Measurements from ENCODE around the gene ZNF775.

Gene ZNF775

DNA sequence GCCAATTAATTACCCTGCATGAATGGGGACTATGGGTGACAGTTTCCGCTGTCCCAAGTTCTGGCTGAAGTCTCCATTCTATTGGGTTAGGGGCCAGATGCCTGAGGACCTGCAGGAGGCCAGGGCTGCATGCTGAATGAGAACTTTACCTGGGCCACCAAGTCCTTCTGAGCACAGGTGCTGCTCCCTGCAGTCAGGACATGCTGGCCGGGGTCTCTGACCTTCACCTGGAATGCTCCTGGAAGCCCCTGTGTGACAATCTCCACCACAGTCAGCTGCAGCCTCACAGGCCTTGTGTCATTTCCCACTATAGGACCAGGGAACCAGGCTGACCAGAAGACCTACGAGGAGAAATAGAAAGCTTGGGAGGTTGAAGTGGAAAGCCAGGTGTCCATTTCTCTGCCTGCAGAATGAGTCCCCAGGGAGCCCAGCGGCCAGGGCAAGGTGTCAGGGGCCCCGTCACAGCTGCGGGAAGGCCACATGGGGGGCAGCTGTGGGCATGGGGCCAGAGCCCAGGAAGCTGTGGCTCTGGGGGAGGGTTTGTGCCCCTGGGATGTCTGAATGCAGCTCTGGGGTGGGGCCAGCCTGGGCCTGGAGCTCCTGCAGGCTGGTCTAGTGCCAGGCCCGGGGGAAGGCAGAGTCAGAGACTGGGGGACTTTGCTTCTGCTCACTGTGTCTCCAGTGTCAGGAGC, 65.7 kb downstream of the ZNF775 start:
- no peak for DNase-seq

DNA sequence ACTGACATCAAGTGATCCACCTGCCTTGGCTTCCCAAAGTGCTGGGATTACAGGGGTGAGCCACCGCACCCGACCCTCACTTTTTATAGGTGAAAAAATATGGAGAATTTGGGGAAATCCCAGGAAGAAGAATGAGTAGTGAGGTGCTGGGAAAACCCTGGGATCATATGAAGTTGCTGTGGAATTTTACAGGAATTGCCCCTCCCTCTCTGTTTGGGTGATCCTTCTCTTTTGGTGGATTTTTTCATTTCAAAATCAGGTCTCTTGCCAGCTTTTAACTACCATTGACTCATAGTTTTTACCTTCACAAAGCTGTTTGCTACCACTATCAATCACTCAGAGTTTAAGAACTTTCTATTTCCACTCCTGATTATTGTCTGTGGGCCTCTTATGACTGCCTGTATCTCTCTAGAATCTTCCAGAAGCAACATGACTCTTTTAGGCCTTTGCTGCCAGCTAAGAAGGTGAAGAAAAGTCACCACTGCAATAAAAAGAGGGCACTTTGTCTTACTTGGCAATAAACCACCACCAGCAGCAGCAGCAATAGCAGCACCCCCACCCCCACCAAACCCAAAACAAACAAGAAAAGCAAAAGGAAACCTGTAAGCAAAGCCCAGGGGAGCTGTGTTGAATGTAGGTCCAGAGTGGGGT, 67.3 kb downstream of the ZNF775 start:
- no peak for DNase-seq
